M059J (cell line): Measurements from ENCODE around the gene COL23A1. TPM values are rescaled to one million over a fixed set of nuclear protein-coding genes. Genes with fewer than 3 reads are reported as not detected.

Experiments
- DNase-seq: peaks from one replicate; pipeline ENCODE4 v3.0.0-alpha.2; 2012; ENCODE audit warnings: low read depth
- total RNA-seq: library from RNA; depleted of rRNA; stranded (reverse); fragments of >200 nt; shearing (Covaris generic); gene quantifications from 2 replicates; pipeline ENCODE4 v1.2.3, GENCODE V29; 2014

The COL23A1 gene
- total RNA-seq, 1 experiment from 2014 or later = not detected

DNA sequence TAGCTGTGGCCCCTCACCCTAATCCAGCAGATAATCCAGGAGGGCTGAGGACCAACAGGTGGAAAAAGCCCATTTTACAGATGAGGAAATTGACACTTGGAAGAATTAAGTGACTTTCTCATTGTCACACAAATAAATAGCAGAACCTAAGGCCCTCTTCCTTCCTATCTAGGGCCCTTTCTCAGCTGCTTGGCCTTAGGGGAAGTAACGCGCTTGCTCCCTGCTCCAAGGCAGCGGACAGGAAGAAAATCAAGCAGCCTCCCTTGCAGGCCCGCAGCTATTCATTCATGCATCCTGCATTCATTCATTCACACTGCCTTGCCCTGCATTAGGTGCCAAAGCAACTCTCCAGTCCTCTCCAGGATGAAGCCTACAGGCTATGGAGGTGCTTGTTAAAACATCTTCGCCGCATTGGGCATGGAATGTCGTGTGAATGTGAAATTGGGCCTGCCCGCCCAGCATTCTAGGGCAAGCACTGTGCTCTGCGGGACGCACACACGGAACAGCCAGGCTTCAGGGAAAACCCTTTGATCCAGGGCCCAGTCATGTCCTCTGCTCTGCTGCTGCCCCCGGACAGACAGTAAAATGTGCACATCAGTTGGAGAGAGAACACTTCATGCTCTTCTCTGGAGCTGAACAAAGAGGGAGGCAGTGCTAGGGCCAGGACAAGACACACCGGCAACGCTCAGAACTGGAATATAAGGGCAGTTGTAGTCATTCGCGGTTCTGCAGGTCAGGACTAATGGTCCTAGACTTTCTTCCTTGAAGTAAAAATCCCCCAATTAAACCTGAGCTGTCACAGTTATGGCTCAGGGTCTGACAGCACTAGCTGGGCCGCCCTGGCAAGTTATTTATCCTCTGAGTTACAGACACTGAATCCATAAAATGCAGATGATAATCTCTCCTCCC lies 166.0 kb downstream of the COL23A1 start:
- DNase-seq = no peak

- no peak for DNase-seq
These were observed 166.8 kb downstream of the COL23A1 start for GRCh38 chr5:178423431-178423830.

- no peak for DNase-seq
These were observed 167.8 kb downstream of the COL23A1 start for GRCh38 chr5:178422400-178422775.

DNA sequence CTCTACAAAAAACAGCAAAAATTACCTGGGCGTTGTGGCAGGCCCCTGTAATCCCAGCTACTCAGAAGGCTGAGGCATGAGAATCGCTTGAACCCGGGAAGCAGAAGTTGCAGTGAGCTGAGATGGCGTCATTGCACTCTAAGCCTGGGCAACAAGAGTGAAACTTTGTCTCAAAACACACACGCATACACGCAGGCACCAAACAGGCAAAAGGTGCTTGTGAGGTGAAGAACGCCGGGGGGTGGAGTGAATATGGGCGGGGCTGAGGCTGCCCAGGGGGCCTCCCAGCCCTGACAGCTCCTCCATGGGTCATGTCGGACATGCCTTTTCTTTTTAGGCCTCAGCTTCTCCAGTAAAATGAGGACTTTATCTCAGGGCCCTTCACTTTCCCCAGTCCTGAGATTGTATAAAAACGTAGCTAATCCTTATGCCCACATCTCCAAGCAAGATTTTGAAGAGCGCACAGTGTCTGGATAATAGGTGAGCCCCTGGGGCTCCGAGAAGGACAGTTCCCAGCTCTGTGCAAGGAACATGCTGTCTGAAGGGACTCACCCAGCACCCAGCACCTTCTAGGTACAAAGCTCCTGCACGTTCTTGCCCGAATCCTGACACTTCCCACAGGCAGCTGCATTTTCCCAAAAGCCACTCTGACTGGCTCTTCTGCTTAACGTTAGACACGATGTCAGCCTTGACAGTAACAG lies 168.3 kb downstream of the COL23A1 start:
- no peak for DNase-seq

DNA sequence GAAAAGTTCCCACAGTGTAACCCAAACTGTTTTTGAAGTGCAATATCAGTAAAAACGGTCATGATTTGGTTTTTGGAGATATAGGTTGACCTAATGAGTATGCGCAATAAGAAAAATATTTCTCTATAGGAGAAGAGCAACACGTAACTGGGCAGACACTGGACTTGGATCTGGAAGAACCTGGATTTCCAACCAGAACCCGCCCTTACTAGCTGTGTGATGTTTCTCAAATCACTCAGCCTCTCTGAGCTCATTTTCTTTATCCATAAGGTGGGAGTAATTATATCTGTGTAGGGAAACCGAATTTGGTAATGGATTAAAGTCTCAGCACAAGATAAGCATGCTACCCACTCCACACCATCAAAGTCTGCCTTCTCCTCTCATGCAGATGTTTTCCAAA lies 169.1 kb downstream of the COL23A1 start:
- no peak for DNase-seq

DNA sequence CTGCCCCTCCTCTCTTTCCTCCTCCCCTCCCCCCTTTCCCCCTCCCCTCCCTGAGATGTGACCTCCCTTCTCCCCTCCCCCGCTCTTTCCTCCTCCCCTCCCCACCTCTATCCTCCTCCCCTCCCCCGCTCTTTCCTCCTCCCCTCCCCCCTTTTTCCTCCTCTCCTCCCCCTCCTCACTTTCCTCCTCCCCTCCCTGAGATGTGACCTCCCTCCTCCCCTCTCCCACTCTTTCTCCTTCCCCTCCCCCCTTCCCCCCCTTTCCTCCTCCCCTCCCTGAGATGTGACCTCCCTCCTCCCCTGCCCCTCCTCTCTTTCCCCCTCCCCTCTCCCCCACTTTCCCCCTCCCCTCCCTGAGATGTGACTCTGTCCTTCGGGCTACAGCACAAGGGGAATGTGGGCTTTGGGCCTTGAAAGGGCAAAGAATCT lies 169.8 kb downstream of the COL23A1 start:
- DNase-seq = no peak

- no peak for DNase-seq
These were observed 170.5 kb downstream of the COL23A1 start for GRCh38 chr5:178419651-178420050.

- DNase-seq = no peak
These were observed 171.0 kb downstream of the COL23A1 start for GRCh38 chr5:178419196-178419595.

- no peak for DNase-seq
These were observed 171.7 kb downstream of the COL23A1 start for GRCh38 chr5:178418471-178419010.

- no peak for DNase-seq
These were observed 172.2 kb downstream of the COL23A1 start for GRCh38 chr5:178418031-178418430.

DNA sequence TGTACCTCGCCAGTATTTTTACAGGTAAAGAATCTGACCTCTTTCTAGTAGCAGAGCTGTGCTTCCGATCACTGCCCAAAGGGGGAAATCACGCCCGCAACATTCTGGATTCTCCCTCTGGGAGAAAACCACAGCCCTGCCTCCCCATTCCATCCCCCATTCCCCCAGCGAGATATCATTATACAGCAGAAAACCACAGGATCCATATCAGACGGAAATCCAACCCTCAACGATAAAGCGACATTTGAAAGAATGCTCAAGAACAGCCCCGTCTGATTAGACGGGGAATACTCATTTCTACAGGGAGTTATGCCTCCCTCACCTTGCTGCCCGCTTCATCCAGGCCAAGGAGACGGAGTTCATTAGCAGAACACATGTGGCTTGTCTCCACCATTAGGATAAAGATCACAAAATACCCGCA lies 172.8 kb downstream of the COL23A1 start:
- DNase-seq = no peak

GRCh38 chr5:178416919-178417318 lies 173.3 kb downstream of the COL23A1 start:
- DNase-seq = peak; percentile 60

- DNase-seq = no peak
These were observed 173.8 kb downstream of the COL23A1 start for GRCh38 chr5:178416206-178416882.

- DNase-seq = no peak
These were observed 174.8 kb downstream of the COL23A1 start for GRCh38 chr5:178415353-178415752.

DNA sequence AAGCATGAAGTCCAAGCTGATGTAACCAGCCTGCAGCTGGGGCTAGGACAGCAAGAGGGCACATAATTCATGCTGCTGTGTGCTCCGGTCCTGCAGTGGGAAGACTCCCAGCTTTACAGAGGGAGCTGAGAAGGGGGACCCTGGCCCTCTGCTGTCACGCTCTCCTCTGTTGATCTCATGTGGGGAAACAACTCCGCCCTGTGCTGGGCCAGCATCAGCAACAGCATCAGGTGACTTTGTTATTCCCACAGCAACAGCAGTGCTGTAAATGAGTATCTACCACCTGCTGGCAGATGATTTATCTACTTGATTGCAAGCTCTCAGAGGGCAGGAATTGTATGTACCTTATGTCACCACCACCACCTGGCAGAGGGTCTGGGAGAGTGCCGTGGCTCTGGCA lies 176.2 kb downstream of the COL23A1 start:
- no peak for DNase-seq

DNA sequence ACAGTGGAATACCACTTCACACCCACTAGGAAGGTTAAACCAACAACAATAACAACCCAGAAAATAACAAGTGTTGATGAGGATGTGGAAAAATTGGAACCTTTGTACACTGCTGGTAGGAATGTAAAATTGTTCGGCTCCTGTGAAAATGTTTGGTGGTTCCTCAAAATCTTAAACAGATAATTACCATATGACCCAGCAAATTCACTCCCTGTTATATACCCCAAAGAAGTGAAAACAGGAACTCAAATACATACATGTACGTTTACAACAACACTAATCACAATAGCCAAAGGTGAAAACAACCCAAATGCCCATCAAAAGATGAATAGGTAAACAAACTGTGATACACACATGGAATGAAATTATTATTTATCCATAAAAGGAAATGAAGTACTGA lies 179.1 kb downstream of the COL23A1 start:
- no peak for DNase-seq

GRCh38 chr5:178407646-178408045 lies 182.5 kb downstream of the COL23A1 start:
- DNase-seq = no peak

GRCh38 chr5:178404987-178405386 lies 185.2 kb downstream of the COL23A1 start:
- no peak for DNase-seq

DNA sequence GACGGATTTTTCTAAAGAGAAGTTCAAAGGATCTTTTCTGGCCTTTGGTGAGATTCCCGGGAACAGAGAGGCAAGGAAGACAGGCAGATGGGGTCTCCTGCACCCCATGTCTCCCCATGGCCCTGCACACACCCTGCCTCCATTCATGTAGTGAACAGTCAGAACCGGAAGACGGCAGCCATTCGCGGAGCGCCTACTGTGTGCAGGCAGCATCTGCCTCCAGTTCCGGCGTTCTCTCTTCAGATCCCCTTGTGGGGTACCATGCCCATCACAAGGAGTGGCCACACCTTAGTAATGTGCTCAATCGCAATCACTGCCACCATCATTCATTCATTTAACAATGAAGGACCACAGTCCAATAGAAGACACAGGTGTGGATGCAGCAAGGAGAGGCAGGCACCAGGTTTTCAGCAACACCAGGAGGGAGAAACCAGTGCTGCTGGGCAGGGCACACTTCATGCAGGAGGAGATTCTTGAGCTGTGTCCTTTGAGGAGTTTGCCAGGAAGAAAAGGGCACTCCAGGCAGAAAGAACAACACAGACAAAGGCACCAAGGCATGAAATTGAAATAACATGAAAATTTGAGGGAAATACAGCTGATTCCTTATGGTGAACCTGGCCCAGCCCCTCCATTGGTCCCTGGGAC lies 186.1 kb downstream of the COL23A1 start:
- no peak for DNase-seq

DNA sequence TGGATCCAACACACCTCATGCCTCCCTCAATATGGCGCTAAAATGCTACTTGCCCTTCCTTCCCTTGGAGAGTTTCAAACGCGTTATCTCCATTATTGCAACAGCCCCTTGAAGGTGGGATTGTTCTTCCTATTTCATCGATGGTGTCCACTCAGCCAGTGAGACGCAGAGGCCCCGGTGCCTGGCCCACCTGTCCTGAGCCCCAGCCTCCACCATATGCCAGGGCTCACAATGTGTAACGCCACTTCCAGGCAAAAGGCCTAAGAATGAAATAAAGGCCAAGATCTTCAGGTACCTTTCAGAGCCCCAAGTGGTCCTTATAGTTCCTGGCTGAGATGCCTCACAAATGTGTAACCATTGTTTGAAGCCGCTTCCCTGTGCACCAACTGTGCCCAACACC lies 186.8 kb downstream of the COL23A1 start:
- DNase-seq = no peak

- DNase-seq = no peak
These were observed 190.5 kb downstream of the COL23A1 start for GRCh38 chr5:178399701-178400095.
